ENCODE data around the gene RPTOR. TPM values are rescaled to one million over a fixed set of nuclear protein-coding genes. Genes with fewer than 3 reads are reported as not detected.

Gene RPTOR
- total RNA-seq, 1 experiment from 2014 or later = 25.1 TPM

GRCh38 chr17:80955078-80955477 is 410.4 kb downstream of the RPTOR start:
- H2BK5ac ChIP-seq (ENCODE audit: insufficient read length, low read length) = no peak overlapping the region
- H2AK5ac ChIP-seq (ENCODE audit: insufficient read length, low read length) = no peak overlapping the region

More at GRCh38 chr17:80955078-80955477, 410.4 kb downstream of the RPTOR start:
- Mint-ChIP-seq H3K36me3 (ENCODE audit: insufficient read depth in 1 of 3, low read depth in 3 of 3) (peaks cover 0 to 6% (median 0%) of the 10 kb centered on the region in 3 experiments; a peak in 3 of 7 replicates), H3K27me3 (ENCODE audit: low read depth) (peaks cover 1% of the 10 kb centered on the region; the same call in 1 of the 2 replicates), H3K4me1 (peaks cover 8 to 12% of the 10 kb centered on the region in 2 experiments; a peak in 3 of 4 replicates), H3K4me3 (no peak overlapping the region), H3K27ac (no peak overlapping the region), H3K9me3 (no peaks in the 10 kb centered on the region)
- no peak overlapping the region for H3K4me2 ChIP-seq (ENCODE audit: insufficient read depth, insufficient read length, low read length)
- no peaks in the 10 kb centered on the region for H3K9me3 ChIP-seq (ENCODE audit: control insufficient read depth, low read depth, low read length)
- H3K56ac ChIP-seq (ENCODE audit: insufficient read length, low read depth, low read length) = no peak overlapping the region
- no peaks in the 10 kb centered on the region for H3K4me1 ChIP-seq (ENCODE audit: insufficient read depth, low read length)
- no peak overlapping the region for H3K4ac ChIP-seq (ENCODE audit: low read depth, low read length)
- H3K23me2 ChIP-seq (ENCODE audit: insufficient read length, low read depth, low read length, poor library complexity, severe bottlenecking) = no peaks in the 10 kb centered on the region
- H3K79me2 ChIP-seq (ENCODE audit: insufficient read depth, low read length) = no peaks in the 10 kb centered on the region
- no peak overlapping the region for H2BK15ac ChIP-seq (ENCODE audit: low read depth, low read length)
- H2BK12ac ChIP-seq (ENCODE audit: insufficient read length, low read depth, low read length) = no peak overlapping the region
- no peak overlapping the region for H3K18ac ChIP-seq (ENCODE audit: insufficient read length, low read depth, low read length)
- no peak overlapping the region for H2BK120ac ChIP-seq (ENCODE audit: low read depth, low read length, poor library complexity, severe bottlenecking)
- TF ChIP-seq CTCF (conservative IDR thresholded peaks at IDR 0.05) = no peak
- no peaks in the 10 kb centered on the region for H3K27me3 ChIP-seq (ENCODE audit: insufficient read depth, low read length)
- no peak overlapping the region for H3T11ph ChIP-seq (ENCODE audit: low read length)
- H4K5ac ChIP-seq (ENCODE audit: insufficient read length, low read depth, low read length) = no peak overlapping the region
- H3K14ac ChIP-seq (ENCODE audit: insufficient read depth, low read length) = no peak overlapping the region
- H2BK20ac ChIP-seq (ENCODE audit: low read depth, low read length, poor library complexity, severe bottlenecking) = no peak overlapping the region
- H4K20me1 ChIP-seq (ENCODE audit: control insufficient read depth, insufficient read depth, insufficient read length) = no peaks in the 10 kb centered on the region
- no peak overlapping the region for H3K9ac ChIP-seq (ENCODE audit: extremely low read depth, insufficient read length, low read length)
- no peak overlapping the region for H2AFZ ChIP-seq (ENCODE audit: low read length)
- no peak overlapping the region for H3K27ac ChIP-seq (ENCODE audit: insufficient read length, low read depth, low read length)
- no CpG with 5 or more reads among the region's 5 CpGs for WGBS (ENCODE audit: extremely low coverage, insufficient read length, low lambda C conversion rate)
- H4K91ac ChIP-seq (ENCODE audit: insufficient read length, low read depth, low read length) = no peak overlapping the region
- H3K79me1 ChIP-seq (ENCODE audit: insufficient read depth, low read depth, low read length, poor library complexity, severe bottlenecking) = no peaks in the 10 kb centered on the region
- no peak overlapping the region for H3K23ac ChIP-seq (ENCODE audit: insufficient read length, low read depth, low read length)
- no peak overlapping the region for H4K8ac ChIP-seq (replicated peaks; ENCODE audit: insufficient read length, low read depth, low read length)
- no peak for DNase-seq

Data from H9 (cell line).